ENCODE results near the gene COG6. TPM values are rescaled to one million over a fixed set of nuclear protein-coding genes. Genes with fewer than 3 reads are reported as not detected.

The COG6 gene
- total and polyA plus RNA-seq, 10 of the 15 experiments (the other 5 are each of a cell fraction or from before 2014, with no cell fraction given), result 4.5 to 29.8 (median 12.6) TPM

DNA sequence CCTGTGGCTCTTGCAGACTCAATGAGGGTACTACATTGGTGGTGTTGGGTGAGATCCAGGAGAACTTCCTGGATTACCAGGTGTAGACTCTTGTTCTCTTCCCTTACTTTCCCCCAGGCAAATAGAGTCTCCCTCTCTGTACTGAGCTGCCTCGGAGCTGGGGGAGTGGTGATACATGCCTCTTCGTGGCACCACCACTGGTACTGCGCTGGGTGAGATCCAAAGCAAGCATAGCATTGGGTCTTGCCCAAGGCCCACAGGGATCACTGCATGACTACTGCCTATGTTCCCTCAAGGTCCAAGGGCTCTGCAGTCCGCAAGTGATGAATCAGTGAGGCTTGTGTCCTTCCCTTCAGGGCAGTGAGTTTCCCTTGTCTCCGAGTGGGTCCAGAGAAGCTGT is 81.6 kb downstream of the COG6 start (continued):
- TF ChIP-seq, protein P1, sequence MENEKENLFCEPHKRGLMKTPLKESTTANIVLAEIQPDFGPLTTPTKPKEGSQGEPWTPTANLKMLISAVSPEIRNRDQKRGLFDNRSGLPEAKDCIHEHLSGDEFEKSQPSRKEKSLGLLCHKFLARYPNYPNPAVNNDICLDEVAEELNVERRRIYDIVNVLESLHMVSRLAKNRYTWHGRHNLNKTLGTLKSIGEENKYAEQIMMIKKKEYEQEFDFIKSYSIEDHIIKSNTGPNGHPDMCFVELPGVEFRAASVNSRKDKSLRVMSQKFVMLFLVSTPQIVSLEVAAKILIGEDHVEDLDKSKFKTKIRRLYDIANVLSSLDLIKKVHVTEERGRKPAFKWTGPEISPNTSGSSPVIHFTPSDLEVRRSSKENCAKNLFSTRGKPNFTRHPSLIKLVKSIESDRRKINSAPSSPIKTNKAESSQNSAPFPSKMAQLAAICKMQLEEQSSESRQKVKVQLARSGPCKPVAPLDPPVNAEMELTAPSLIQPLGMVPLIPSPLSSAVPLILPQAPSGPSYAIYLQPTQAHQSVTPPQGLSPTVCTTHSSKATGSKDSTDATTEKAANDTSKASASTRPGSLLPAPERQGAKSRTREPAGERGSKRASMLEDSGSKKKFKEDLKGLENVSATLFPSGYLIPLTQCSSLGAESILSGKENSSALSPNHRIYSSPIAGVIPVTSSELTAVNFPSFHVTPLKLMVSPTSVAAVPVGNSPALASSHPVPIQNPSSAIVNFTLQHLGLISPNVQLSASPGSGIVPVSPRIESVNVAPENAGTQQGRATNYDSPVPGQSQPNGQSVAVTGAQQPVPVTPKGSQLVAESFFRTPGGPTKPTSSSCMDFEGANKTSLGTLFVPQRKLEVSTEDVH (IDR thresholded peaks at IDR 0.05; ENCODE audit: low read depth, partially characterized antibody), result no peak
- TF ChIP-seq, protein P2, sequence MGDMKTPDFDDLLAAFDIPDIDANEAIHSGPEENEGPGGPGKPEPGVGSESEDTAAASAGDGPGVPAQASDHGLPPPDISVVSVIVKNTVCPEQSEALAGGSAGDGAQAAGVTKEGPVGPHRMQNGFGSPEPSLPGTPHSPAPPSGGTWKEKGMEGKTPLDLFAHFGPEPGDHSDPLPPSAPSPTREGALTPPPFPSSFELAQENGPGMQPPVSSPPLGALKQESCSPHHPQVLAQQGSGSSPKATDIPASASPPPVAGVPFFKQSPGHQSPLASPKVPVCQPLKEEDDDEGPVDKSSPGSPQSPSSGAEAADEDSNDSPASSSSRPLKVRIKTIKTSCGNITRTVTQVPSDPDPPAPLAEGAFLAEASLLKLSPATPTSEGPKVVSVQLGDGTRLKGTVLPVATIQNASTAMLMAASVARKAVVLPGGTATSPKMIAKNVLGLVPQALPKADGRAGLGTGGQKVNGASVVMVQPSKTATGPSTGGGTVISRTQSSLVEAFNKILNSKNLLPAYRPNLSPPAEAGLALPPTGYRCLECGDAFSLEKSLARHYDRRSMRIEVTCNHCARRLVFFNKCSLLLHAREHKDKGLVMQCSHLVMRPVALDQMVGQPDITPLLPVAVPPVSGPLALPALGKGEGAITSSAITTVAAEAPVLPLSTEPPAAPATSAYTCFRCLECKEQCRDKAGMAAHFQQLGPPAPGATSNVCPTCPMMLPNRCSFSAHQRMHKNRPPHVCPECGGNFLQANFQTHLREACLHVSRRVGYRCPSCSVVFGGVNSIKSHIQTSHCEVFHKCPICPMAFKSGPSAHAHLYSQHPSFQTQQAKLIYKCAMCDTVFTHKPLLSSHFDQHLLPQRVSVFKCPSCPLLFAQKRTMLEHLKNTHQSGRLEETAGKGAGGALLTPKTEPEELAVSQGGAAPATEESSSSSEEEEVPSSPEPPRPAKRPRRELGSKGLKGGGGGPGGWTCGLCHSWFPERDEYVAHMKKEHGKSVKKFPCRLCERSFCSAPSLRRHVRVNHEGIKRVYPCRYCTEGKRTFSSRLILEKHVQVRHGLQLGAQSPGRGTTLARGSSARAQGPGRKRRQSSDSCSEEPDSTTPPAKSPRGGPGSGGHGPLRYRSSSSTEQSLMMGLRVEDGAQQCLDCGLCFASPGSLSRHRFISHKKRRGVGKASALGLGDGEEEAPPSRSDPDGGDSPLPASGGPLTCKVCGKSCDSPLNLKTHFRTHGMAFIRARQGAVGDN (IDR thresholded peaks at IDR 0.05), result no peak
- TF ChIP-seq, protein P3, sequence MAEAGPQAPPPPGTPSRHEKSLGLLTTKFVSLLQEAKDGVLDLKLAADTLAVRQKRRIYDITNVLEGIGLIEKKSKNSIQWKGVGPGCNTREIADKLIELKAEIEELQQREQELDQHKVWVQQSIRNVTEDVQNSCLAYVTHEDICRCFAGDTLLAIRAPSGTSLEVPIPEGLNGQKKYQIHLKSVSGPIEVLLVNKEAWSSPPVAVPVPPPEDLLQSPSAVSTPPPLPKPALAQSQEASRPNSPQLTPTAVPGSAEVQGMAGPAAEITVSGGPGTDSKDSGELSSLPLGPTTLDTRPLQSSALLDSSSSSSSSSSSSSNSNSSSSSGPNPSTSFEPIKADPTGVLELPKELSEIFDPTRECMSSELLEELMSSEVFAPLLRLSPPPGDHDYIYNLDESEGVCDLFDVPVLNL (IDR thresholded peaks at IDR 0.05; ENCODE audit: low read depth, low read length), result no peak
- TF ChIP-seq GATAD2B (conservative IDR thresholded peaks at IDR 0.05; ENCODE audit: low read depth) (no peak), MEF2A (IDR thresholded peaks at IDR 0.05; ENCODE audit: insufficient read depth, low read depth, low read length) (no peak), CBFB (IDR thresholded peaks at IDR 0.05; ENCODE audit: low read depth) (no peak)

All from GM12878 (cell line).